CMK (cell line): ENCODE results near the gene CEP192.

ENCODE experiments used
- DNase-seq: peaks from one replicate; pipeline ENCODE4 v3.0.0-alpha.2; 2010; ENCODE audit warnings: low read depth

Gene CEP192

GRCh38 chr18:13099113-13099512, 108.0 kb downstream of the CEP192 start:
- no peak for DNase-seq

DNA sequence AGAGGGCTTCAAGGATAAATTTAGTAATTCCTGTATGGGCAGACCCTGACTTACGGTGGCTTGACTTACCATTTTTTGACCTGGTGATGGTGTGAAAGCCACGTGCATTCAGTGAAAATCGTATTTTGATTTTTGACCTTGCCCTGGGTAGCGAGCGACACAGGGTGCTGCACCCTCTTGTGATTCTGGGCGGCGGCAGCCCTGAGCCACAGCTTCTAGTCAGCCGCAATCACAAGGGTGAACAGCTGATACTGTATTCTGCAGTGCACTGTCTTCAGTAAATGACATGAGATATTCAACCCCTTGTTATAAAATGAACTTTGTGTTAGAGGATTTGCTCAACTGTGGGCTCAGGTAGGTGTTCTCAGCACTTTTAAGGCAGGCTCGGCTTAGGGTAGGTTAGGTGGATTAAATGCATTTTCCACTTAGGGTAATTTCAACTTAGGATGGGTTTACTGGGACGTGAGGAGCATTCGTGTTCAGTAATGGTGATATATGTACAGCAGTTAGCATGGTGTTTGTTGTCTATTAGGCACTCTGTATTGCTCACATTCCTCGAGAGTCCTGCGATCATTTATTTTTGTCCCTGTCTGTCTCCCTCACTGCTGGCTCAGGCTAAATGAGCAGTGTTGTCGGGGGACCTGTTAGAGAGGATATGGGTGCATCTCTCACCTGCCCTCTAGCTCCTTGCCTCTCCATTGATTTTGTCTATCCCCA, 109.9 kb downstream of the CEP192 start:
- no peak for DNase-seq

DNA sequence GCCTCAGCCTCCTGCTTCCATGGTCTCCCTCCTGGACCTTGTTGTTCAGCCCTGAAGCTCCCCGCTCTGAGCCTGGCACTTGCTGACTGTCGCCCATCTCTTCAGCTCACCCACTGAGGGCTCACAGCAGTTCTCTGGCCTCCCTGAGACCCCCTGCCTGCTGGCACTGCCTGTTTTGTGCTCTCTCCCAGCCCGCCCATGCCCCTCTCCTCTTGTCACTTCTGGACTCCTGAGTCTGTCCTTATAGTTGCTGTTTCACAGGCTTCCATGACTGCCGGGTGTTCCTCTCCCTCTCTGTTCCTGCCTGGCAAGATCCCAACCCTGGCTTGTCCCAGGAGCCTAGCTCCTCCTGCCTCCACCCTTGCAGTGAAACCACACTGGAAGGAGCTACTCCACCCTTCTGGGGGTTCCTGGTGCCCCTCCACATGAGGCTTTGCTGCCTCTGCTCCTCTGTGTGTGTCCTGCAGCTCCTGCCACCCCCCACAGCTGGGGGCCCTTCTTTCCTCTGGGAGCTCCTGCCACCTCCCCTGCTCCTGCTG, 110.6 kb downstream of the CEP192 start:
- DNase-seq: no peak

DNA sequence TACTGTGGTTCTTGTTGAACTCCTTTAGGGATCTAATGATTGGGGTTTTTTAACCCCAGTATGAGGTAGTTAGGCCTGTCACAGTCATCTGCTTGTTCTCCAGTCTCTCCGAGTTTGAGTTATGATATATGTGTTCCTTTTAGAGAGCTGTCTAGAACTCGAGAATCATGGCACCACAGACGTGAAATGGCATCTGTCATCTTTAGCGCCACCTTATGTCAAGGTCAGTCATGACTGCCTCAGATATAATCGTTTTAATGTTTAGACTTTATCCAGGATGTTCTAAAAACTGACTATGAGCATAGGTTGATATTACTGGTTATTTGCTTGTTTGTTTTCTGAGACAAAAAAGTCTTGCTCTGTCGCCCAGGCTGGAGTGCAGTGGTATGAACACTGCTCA, 112.2 kb downstream of the CEP192 start:
- DNase-seq: no peak

- no peak for DNase-seq
These were observed 113.9 kb downstream of the CEP192 start for GRCh38 chr18:13105059-13105458.

DNA sequence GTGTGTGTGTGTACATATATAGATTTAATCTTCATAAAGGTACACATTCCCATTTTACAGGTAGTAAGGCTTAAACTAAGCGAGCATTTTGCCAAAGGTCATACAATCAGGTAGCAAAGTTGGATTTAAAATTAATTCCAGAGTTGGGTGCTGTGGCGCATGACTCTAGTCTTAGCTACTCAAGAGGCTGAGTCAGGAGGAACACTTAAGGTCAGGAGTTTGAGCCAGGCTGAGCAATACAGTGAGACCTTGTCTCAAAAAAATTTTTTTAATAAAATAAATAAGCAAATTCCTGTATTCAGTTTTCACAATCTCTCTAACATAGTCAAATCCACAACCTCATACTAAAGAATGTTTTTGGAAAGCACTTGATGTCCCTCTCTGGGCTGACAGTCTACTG, 115.9 kb downstream of the CEP192 start:
- DNase-seq: no peak

DNA sequence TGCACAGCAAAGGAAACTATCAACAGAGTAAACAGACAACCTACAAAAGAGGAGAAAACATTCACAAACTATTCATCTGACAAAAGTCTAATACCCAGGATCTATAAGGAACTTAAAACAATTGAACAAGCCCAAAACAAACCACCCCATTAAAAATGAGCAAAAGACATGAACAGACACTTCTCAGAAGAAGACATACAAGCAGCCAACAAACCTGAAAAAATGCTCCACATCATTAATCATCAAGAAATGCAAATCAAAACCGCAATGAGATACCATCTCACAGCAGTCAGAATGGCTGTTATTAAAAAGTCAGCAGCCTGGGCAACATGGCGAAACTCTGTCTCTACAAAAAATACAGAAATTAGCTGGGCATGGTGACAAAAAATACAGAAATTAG, 117.2 kb downstream of the CEP192 start:
- no peak for DNase-seq

GRCh38 chr18:13110559-13110958, 119.4 kb downstream of the CEP192 start:
- no peak for DNase-seq

- peak; percentile 30 for DNase-seq
These were observed 121.8 kb downstream of the CEP192 start for GRCh38 chr18:13112982-13113381.

GRCh38 chr18:13120255-13120654, 129.1 kb downstream of the CEP192 start:
- no peak for DNase-seq

GRCh38 chr18:13120983-13121441, 129.8 kb downstream of the CEP192 start:
- no peak for DNase-seq

GRCh38 chr18:13124411-13124810, 133.2 kb downstream of the CEP192 start:
- no peak for DNase-seq

GRCh38 chr18:13125191-13125590, 134.0 kb downstream of the CEP192 start:
- DNase-seq: no peak

GRCh38 chr18:13126966-13127598, 135.9 kb downstream of the CEP192 start:
- DNase-seq: no peak

GRCh38 chr18:13131283-13131682, 140.1 kb downstream of the CEP192 start:
- DNase-seq: no peak

DNA sequence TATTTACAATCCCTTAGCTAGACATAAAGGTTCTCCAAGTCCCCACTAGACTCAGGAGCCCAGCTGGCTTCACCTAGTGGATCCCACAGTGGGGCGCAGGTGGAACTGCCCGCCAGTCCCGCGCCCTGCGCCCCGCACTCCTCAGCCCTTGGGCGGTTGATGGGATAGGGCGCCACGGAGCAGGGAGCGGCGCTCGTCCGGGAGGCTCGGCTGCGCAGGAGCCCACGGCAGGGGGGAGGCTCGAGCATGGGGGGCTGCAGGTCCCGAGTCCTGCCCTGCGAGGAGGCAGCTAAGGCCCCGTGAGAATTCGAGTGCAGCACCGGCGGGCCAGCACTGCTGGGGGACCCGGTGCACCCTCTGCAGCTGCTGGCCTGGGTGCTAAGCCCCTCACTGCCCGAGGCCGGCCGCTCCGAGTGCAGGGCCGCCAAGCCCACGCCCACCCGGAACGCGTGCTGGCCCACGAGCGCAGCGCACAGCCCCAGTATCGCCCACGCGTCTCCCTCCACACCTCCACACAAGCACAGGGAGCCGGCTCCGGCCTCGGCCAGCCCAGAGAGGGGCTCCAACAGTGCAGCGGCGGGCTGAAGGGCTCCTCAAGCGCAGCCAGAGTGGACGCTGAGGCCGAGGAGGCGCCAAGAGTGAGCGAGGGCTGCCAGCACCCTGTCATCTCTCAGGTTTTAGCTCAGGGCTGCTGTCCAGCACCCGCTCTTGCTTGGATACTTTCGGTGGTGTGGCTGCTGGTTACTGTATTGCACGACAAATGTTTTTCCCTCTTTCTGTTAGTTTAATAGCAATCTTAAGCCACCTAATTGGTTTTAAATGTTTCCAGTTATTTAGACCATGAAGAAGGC, 143.6 kb downstream of the CEP192 start:
- DNase-seq: no peak

GRCh38 chr18:13136056-13136903, 145.1 kb downstream of the CEP192 start:
- no peak for DNase-seq

GRCh38 chr18:13136904-13137669, 145.9 kb downstream of the CEP192 start:
- no peak for DNase-seq

GRCh38 chr18:13137670-13138419, 146.7 kb downstream of the CEP192 start:
- DNase-seq: peak; percentile 49
